ENCODE results near the gene CECR2.

Gene CECR2

GRCh38 chr22:17369439-17370025, at the start of gene CECR2:
TSS of gene CECR2 (plus strand) at chr22:17369460. CDS start at chr22:17369784, 324 bp downstream.
- peak; percentile 36 for DNase-seq

GRCh38 chr22:17319546-17319945, 49.7 kb upstream of the CECR2 start:
- DNase-seq: no peak

GRCh38 chr22:17322511-17322910, 46.7 kb upstream of the CECR2 start:
- no peak for DNase-seq

GRCh38 chr22:17331690-17332089, 37.6 kb upstream of the CECR2 start:
- no peak for DNase-seq

- no peak for DNase-seq
Observed at GRCh38 chr22:17332109-17332800, 37.0 kb upstream of the CECR2 start.

- no peak for DNase-seq
Observed at GRCh38 chr22:17334059-17334458, 35.2 kb upstream of the CECR2 start.

- no peak for DNase-seq
Observed at GRCh38 chr22:17334983-17335382, 34.3 kb upstream of the CECR2 start.

- no peak for DNase-seq
Observed at GRCh38 chr22:17336061-17336460, 33.2 kb upstream of the CECR2 start.

GRCh38 chr22:17337639-17338038, 31.6 kb upstream of the CECR2 start:
- DNase-seq: no peak

- no peak for DNase-seq
Observed at GRCh38 chr22:17339095-17339693, 30.1 kb upstream of the CECR2 start.

- DNase-seq: no peak
Observed at GRCh38 chr22:17342361-17342760, 26.9 kb upstream of the CECR2 start.

GRCh38 chr22:17343766-17344165, 25.5 kb upstream of the CECR2 start:
- DNase-seq: no peak

- no peak for DNase-seq
Observed at GRCh38 chr22:17346578-17346977, 22.7 kb upstream of the CECR2 start.

- DNase-seq: no peak
Observed at GRCh38 chr22:17347724-17348123, 21.5 kb upstream of the CECR2 start.

GRCh38 chr22:17348464-17349103, 20.7 kb upstream of the CECR2 start:
- DNase-seq: no peak

- DNase-seq: no peak
Observed at GRCh38 chr22:17349172-17349571, 20.1 kb upstream of the CECR2 start.

GRCh38 chr22:17350292-17350691, 19.0 kb upstream of the CECR2 start:
- DNase-seq: no peak

GRCh38 chr22:17352798-17353197, 16.5 kb upstream of the CECR2 start:
- no peak for DNase-seq

GRCh38 chr22:17357688-17358087, 11.6 kb upstream of the CECR2 start:
- DNase-seq: no peak

- no peak for DNase-seq
Observed at GRCh38 chr22:17358415-17358814, 10.8 kb upstream of the CECR2 start.

- DNase-seq: no peak
Observed at GRCh38 chr22:17359501-17359900, 9.8 kb upstream of the CECR2 start.

- no peak for DNase-seq
Observed at GRCh38 chr22:17366329-17366728, 2.9 kb upstream of the CECR2 start.

GRCh38 chr22:17366830-17367229, 2.4 kb upstream of the CECR2 start:
- DNase-seq: peak; percentile 63

GRCh38 chr22:17368144-17368543, 1.1 kb upstream of the CECR2 start:
- no peak for DNase-seq

All from stimulated activated CD8-positive, alpha-beta memory T cell treated with anti-CD3 and anti-CD28 coated beads, Interleukin-4, amount 100 ng/mL, for 48 hours (primary cell).